GM18520 (cell line): ENCODE measurements around the gene YWHAG.
"Not testable (repeated sequence)": the region's sequence is repeated elsewhere in the genome, so short reads cannot be mapped to it uniquely, and the experiment has no call there.

Experiments
- ATAC-seq: cut with Tn5 transposase; IDR thresholded peaks from one replicate; pipeline ENCODE4 v1.9.1; 2021; ENCODE audit not compliant: unreplicated experiment

The YWHAG gene

GRCh38 chr7:76380623-76380966, 21.8 kb upstream of the YWHAG start:
- no peak for ATAC-seq

GRCh38 chr7:76377186-76377918, 18.6 kb upstream of the YWHAG start:
- ATAC-seq, result no peak

GRCh38 chr7:76375251-76375650, 16.5 kb upstream of the YWHAG start:
- ATAC-seq, result no peak

- no peak for ATAC-seq
Observed at GRCh38 chr7:76372984-76373833, 14.4 kb upstream of the YWHAG start.

- no peak for ATAC-seq
Observed at GRCh38 chr7:76371396-76371795, 12.6 kb upstream of the YWHAG start.

GRCh38 chr7:76369018-76369417, 10.2 kb upstream of the YWHAG start:
- no peak for ATAC-seq

GRCh38 chr7:76368190-76368589, 9.4 kb upstream of the YWHAG start:
- ATAC-seq, result no peak

GRCh38 chr7:76364198-76364584, 5.4 kb upstream of the YWHAG start:
- ATAC-seq, result no peak

- not testable (repeated sequence) for ATAC-seq
Observed at GRCh38 chr7:76363754-76364153, 5.0 kb upstream of the YWHAG start.

- ATAC-seq, result no peak
Observed at GRCh38 chr7:76359978-76360638, 1.3 kb upstream of the YWHAG start.

- ATAC-seq, result peak; percentile 87
Observed at GRCh38 chr7:76359111-76359977, 553 bp upstream of the YWHAG start.

- ATAC-seq, result peak; percentile 13
Observed at GRCh38 chr7:76358011-76358480, 745 bp downstream of the YWHAG start.

- ATAC-seq, result no peak
Observed at GRCh38 chr7:76357475-76358010, 1.2 kb downstream of the YWHAG start.

- no peak for ATAC-seq
Observed at GRCh38 chr7:76356823-76357222, 2.0 kb downstream of the YWHAG start.

GRCh38 chr7:76356115-76356514, 2.7 kb downstream of the YWHAG start:
- ATAC-seq, result no peak

GRCh38 chr7:76354981-76355730, 3.6 kb downstream of the YWHAG start:
- no peak for ATAC-seq

- no peak for ATAC-seq
Observed at GRCh38 chr7:76354516-76354915, 4.3 kb downstream of the YWHAG start.

- ATAC-seq, result no peak
Observed at GRCh38 chr7:76353744-76354143, 5.0 kb downstream of the YWHAG start.

GRCh38 chr7:76352193-76352592, 6.6 kb downstream of the YWHAG start:
- no peak for ATAC-seq

GRCh38 chr7:76351372-76351771, 7.4 kb downstream of the YWHAG start:
- ATAC-seq, result no peak
